HEK293T (cell line): ENCODE data around the gene NPAS3.

Source experiments
- BHLHE40 ChIP-seq: fragments of 450-650 bp; IDR thresholded peaks from 2 replicates; pipeline ENCODE4 v1.6.1; 2016; ENCODE audit warnings: mild to moderate bottlenecking, moderate library complexity, borderline replicate concordance
- TARDBP ChIP-seq: fragments of 450-650 bp; IDR thresholded peaks from 2 replicates; pipeline ENCODE4 v1.6.1; 2016

- TF ChIP-seq BHLHE40 (no peak), TARDBP (no peak)
These were observed 181.7 kb downstream of the NPAS3 start for GRCh38 chr14:33120341-33120740.
